HCEC 1CT (cell line): ENCODE results near the gene AP2A2.

Experiments
- DNase-seq: peaks from one replicate; pipeline ENCODE4 v3.0.0-alpha.2; 2017

AP2A2 gene

DNA sequence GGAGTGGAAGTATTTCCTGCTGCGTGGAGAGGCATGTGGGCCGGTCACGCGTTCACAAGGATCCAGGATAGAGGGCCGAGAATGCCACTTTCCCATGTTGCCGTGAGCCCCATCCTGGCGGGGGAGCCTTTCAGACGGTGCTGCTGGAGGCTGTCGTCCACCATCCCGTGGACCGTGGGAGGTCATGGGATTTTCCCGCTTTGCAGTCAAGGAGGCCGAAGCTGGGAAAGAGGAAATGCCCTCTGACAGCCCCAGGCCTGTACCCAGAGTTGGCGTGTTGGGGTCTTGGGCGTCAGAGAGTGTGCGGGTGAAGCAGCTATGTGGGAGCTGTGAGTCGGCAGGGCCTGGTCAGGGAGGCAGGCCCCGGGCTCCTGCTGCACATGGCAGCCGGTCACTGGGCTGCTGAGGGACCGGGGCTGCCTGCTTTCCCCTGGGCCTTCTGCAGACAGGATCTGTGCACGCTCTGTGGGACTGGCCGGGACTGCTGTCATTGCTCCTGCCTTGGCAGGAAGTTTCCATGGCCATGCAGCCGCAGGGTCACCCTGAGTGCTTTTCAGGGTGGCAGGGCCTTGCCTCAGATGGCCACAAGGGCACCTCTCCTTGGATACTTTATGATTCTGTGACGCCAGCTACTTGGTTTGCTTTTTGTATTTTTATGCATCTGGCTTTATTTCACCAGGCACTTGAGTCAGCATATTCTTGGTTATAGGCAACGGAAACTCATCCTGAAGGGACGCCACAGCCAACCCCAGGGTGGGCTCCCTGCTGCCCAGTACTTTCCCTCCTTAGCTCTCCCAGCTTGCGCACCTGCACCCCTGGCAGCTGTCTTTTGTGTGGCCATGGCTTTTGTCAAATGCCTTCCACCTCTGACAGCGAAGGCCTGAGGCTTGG is 52.4 kb downstream of the AP2A2 start:
- no peak for DNase-seq

DNA sequence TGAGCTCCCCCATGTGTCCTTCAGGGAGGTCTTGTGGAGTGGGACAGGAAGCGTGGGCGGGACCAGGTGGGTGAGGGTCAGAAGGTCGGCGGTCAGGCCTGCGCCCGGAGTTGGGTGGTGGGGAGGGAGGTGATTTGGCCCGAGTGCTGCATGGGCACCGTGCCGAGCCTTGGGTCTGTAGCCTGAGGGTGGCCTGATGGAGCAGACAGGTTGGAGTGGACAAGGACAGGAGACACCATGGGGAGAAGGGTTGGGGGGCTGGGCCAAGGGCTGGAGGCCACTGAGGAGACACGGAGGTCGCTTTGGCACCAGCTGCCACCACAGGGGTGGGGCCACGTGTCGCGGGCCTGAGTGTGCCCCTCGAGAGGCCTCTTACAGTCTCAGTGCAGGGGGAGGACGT is 53.1 kb downstream of the AP2A2 start:
- DNase-seq, result no peak

DNA sequence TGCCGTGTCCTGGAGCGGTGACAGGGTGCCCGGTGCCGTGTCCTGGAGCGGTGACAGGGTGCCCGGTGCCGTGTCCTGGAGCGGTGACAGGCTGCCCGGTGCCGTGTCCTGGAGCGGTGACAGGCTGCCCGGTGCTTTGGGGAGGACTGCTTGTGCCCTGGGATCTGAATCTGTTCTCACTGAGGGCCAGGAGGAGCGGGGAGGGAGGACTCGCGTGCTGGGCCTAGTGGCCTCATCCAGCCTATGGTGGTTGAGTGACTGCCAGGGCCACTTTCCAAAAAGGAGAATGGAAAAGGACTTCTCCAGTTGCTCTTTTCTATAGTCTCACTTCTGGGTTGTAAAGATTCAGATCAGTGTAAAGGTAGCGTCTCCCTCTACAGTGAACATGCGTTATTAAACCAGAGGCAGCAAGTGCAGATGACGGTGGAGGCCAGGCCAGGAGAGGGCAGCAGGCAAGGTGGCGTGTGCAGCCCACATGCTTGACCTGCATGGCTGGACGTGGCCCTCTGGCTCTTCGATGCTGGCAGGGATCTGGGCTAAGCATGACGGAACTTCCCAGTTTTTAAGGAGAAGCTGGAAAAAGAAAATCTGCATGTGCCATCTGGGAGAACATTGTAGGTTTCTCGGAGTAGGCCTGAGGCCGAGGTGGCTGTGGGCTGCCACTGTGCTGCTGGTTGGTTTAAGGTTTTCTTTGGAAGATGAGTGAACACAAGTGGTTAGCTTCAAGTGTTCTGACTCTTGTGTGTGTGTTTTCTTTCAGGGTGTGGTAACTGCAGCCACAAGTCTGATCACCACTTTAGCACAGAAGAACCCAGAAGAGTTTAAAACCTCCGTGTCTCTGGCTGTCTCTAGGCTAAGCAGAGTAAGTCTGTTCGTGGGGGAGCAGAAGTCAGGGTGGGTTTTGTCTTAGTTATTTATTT is 55.0 kb downstream of the AP2A2 start:
- no peak for DNase-seq

DNA sequence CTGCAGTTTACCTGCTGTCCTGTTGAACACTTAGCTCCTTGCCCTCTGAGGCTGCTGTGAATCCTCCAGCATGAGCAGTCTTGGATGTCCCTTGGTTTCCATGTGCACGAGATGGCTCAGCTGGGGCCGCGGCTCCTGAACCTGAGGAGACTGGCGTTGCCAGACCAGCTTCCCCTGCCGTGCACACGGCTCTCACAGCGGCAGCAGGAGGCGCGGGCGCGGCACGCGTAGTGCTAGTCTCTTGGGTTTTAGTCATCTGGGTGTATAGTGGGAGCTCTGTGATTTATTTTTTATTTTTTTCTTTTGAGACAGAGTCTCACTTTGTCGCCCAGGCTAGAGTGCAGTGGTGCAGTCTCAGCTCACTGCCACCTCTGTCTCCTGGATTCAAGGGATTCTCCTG is 56.1 kb downstream of the AP2A2 start:
- no peak for DNase-seq

GRCh38 chr11:984546-984945 is 58.9 kb downstream of the AP2A2 start:
- DNase-seq, result no peak

GRCh38 chr11:985406-985805 is 59.7 kb downstream of the AP2A2 start:
- no peak for DNase-seq

- no peak for DNase-seq
Observed at GRCh38 chr11:985848-986247, 60.2 kb downstream of the AP2A2 start.

GRCh38 chr11:986270-986951 is 60.7 kb downstream of the AP2A2 start:
- no peak for DNase-seq

DNA sequence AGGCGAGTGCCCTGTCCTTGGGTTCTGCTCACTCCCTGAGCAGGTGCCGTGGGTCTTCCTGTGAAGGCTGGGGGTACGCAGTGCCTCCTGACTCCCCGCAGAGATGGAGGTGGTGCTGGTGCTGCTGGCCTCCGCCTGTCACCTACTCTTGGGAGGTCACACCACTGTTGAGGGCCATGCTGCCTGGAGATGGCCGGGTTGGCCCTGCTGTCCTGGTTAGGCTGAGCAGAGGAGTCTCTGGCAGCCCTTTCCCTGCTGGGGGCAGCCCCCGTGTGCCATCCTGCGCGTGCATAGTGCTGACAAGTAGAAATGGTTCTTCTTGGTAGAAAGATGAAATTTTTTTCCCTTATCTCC is 61.3 kb downstream of the AP2A2 start:
- DNase-seq, result no peak

GRCh38 chr11:987671-988070 is 62.0 kb downstream of the AP2A2 start:
- DNase-seq, result no peak

GRCh38 chr11:990101-990500 is 64.4 kb downstream of the AP2A2 start:
- no peak for DNase-seq

DNA sequence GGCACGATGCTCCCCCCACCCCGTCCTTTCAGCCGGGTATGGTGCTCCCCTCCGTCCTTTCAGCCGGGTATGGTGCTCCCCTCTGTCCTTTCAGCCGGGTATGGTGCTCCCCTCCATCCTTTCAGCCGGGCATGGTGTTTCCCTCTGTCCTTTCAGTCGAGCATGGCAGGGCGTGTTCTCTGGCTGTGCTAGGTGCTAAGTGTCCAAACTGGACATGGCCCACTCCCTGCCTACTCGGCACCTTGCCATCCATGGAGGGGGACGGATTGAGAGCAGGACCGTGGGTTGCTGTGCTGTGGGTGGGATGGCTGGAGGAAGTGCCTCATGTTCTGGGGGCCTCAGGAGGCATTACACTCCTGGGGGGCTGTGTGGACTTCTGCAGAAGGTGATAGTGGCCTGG is 65.4 kb downstream of the AP2A2 start:
- no peak for DNase-seq

DNA sequence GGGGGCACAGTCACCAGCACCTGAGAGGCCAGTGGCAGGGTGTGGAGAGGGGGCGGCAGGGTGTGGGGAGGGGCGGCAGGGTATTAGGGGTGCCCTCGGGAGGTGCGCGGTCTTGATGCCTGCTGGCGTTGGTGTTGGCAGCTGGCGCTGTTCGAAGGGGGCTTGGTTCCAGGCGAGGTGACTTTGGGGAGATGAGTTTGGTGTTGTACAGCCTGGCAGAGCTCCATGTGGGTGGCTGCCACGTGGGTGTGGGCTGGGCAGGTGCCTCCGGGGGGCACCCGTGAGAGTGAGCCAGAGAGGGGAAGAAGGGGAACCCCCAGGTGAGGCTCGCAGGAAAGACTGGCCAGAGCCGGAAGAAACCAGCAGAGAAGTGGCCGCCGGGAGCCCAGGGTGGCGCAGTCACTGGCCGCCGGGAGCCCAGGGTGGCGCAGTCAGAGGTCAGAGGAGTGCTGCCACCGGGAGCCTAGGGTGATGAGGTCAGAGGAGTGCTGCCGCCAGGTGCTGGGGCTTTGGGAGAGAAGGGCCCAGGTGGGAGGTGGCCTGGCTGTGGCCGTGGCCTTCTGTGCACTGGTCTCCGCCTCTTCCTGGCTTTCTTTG is 66.1 kb downstream of the AP2A2 start:
- no peak for DNase-seq

- DNase-seq, result no peak
Observed at GRCh38 chr11:992577-992976, 66.9 kb downstream of the AP2A2 start.

GRCh38 chr11:993632-994167 is 68.0 kb downstream of the AP2A2 start:
- no peak for DNase-seq

- no peak for DNase-seq
Observed at GRCh38 chr11:995044-995751, 69.5 kb downstream of the AP2A2 start.

DNA sequence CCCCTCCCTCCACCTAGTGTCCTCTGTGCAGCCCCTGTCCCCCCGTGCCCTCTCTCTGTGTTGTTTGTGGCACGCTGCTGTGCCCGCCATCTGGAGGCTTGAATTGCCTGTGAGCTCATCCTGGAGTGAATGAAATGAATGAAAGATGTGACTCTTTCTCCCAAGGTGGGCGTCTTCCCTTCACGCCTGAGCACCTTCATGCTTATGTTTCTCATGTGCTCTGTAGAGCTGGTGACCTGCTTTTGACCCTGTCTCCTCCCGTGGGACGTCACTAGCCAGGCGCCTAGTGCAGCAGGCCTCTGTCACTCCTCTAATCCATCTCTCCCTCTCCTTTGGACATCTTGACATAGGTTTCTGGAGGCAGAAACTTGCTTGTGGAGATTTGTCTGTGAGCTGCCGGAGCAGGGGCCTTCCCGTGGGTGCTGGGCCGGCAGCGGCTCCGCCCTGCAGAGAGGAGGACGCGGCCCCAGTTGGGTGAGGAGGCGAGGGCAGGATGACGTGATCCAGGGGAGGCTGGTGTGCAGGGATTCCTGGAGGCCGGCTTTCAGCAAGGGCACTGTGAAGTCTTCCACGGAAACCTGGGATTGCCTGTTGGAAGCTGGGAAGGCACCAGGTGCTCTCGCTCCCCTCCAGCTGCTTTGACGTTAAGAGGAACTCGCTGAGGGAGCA is 70.2 kb downstream of the AP2A2 start:
- DNase-seq, result no peak

GRCh38 chr11:996681-997080 is 71.0 kb downstream of the AP2A2 start:
- no peak for DNase-seq

DNA sequence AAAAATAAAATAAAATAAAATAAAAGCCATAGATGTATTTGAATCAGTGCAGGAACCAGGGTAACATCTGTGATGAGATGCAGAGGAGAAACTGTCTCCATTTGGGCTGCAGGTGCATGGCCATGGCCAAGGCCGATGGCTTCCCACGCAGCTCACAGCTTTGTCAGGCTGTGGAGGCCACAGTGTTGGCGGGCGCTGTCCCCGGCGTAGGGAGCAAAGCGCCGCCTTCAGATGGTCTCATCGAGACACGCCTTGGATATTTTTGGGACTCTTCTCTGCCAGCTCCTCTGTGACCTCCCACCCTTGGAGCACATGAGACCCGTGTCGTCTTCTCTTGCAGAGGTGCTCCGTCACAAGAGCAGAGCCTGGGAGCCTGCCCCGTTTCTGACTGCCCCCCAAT is 72.2 kb downstream of the AP2A2 start:
- DNase-seq, result no peak

DNA sequence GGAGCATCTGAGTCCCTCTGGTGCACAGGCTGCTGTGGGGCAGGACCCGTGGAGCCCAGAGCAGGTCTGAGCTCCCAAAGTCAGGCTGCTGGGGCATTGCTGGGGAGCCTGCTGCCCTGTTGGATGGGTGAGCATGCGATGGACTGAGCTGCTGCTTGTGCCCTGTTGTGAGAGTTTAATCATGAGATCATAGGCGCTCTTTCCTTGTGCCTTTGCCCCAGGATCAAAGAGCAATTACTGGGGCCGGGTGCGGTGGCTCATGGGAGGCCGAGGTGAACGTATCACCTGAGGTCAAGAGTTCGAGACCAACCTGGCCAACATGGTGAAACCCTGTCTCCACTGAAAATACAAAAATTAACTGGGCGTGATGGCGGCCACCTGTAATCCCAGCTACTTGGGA is 73.3 kb downstream of the AP2A2 start:
- DNase-seq, result no peak
